Right hindlimb (tissue), 1 donor: Measurements from ENCODE around the gene CDON.
A peak's percentile ranks its signal among the peaks of the same experiment; 100 is the strongest.

Experiments
- DNase-seq: peaks from one replicate; pipeline ENCODE4 v3.0.0-alpha.2; 2018

The CDON gene, protein sequence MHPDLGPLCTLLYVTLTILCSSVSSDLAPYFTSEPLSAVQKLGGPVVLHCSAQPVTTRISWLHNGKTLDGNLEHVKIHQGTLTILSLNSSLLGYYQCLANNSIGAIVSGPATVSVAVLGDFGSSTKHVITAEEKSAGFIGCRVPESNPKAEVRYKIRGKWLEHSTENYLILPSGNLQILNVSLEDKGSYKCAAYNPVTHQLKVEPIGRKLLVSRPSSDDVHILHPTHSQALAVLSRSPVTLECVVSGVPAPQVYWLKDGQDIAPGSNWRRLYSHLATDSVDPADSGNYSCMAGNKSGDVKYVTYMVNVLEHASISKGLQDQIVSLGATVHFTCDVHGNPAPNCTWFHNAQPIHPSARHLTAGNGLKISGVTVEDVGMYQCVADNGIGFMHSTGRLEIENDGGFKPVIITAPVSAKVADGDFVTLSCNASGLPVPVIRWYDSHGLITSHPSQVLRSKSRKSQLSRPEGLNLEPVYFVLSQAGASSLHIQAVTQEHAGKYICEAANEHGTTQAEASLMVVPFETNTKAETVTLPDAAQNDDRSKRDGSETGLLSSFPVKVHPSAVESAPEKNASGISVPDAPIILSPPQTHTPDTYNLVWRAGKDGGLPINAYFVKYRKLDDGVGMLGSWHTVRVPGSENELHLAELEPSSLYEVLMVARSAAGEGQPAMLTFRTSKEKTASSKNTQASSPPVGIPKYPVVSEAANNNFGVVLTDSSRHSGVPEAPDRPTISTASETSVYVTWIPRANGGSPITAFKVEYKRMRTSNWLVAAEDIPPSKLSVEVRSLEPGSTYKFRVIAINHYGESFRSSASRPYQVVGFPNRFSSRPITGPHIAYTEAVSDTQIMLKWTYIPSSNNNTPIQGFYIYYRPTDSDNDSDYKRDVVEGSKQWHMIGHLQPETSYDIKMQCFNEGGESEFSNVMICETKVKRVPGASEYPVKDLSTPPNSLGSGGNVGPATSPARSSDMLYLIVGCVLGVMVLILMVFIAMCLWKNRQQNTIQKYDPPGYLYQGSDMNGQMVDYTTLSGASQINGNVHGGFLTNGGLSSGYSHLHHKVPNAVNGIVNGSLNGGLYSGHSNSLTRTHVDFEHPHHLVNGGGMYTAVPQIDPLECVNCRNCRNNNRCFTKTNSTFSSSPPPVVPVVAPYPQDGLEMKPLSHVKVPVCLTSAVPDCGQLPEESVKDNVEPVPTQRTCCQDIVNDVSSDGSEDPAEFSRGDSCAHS (N-terminal part only)

DNA sequence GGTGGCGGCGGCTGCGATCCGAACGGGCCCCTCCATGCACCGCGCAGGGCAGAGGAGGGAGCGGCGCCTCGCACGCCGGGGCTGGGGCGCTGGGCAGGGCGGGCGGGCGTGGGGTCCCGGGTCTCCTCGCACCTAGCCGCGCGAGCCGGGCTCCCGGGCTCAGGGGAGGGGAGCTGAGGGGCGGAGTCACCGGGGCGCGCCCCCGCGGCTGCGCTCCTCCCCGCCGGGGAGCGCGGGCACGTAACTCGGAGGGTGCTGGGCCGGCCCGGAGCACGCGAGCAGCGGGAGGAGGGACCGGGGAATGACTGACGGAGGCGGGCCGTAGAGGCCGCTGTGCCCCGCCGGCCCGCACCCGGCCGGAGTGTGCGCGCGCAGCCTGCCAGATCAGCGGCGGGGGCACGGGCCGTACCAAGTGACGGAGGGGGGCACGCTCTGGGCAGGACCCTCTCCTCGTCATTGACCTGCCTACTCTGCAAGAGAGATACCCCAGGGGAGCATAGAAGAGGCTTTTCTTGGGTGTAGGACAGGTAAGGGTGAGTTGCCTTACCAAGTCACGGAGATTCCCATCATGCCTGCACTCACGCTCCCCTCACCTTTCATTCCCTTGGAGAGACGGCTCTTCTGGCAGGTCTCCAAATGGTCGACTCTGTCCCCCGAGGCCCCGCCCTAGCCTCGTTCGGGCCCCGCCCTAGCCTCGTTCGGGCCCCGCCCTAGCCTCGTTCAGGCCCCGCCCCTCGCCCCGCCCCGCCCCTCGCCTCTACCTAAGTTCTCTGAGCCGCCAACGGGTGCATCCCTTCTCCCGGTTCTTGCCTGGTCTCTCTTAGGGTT is at the start of gene CDON:
CDON (minus strand) TSS at position 188 of the 828 bp plus-strand sequence. CDS start 39,390 bp downstream, outside the sequence.
- peak; percentile 95 for DNase-seq

DNA sequence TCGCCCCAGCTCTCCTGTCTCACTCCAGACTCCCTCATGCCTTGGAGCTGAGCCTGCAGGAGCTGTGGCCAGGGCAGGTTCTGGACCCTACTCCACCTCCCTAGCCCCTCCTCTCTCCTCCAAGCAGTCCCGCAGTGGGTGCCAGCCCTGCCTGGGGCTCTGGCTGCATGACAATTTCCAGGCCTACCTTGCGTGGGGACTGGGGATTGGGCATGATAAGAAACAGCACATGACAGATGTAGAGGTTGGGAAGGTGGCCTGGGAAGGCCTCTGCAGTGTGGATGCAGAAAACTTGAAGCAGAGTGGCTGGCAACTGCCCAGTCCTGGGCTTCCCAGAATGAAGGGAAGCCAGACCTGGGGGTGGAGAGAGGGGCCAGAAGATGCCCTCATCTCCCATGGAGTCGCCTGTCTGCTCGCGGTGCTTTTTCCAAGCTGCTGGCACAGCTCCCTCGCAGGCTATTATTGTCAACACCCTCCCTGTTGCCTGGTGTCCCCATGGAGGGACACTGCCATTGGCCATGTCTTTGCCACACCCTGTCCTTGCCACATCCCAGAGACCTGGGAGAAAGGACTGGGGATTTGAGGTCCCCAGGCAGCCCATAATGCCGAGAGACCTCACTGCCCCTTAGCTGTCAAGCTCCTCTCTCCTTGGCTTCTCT is 48.9 kb upstream of the CDON start:
- no peak for DNase-seq

DNA sequence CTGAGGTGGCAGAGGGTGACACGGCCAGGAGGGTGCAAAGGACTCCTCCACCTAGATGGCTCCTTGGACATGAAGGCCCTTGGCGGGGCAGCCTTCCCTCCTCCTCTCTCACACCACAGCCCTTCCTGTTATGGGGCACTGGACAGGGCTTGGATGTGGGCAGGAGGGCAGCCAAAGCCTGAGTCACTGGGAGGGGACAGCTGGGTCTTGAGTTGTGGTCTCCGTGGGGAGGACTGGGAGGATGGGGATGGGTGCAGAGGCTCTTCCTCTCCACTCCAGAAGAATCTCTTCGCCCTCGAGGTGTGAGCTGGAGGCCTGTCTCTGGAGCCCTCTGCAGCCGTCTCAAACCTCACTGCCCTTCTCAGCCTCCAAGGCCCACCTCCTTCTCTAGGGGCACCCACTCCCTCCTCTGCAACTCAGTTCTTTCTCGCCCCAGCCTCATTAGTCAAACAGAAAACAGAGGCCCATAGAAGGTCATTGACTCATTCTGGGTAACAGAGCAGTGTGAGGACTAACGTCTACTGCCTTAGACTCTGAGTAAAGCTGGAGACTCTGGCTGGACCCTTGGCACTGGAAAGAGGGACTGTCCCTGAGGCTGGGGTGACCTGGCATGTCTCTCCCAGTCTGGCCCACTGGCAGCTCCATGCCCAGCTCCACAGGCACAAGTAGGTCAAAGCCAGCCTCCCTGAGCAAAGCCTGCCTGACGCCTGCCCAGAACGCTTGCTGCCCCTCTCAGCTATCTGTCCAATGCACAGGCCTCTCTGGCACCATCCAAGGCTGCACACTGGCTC is 47.5 kb upstream of the CDON start:
- no peak for DNase-seq

DNA sequence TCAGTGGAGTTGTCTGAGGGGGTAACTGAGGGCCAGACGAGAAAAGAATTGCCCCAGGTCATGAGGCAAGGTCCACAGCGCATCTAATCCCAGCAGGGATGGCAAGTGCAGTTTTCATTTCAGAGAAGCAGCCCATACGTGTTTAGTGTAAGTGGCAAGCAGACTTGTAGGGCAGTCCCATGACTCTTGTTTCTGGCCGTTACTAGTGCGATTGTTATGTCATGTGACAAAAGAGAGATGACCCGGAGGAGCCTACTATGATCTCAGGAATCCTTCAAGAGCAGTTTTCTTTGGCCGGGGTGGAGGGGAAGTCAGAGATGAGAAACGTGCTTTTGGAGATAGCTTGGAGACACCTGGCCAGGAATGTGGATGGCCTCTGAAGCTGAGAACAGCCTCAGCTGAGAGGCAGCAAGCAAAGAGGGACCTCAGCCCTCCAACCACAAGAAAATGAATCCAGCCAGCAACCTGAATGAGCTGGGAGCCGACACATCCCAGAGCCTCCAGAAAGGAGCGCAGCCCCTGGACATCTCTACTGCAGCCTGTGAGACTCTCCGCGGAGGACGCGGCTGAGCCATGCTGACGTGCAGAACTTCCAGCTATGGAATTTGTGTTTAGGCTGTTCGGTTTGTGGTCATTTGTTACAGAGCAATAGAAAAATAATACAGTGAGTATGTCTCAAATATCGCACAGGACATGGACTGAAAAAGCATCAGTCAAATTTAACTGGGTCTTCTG is 44.1 kb upstream of the CDON start:
- no peak for DNase-seq

DNA sequence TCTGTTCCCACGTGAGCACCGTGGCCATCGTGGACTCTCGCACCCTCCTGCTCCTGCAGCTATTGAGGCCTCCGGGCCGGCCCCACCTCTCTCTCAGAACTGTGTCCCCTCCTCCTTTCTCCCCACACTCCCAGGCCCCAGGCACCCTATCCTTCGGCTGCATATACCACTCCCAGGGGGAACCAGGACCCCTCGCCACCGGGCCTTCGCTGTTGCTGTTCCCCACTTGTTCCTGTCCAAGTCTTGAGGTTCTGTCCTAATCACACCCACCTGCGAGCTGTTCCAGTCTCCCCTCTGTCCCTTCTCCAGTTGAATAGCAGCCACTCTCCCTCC is 43.0 kb upstream of the CDON start:
- DNase-seq, result no peak

DNA sequence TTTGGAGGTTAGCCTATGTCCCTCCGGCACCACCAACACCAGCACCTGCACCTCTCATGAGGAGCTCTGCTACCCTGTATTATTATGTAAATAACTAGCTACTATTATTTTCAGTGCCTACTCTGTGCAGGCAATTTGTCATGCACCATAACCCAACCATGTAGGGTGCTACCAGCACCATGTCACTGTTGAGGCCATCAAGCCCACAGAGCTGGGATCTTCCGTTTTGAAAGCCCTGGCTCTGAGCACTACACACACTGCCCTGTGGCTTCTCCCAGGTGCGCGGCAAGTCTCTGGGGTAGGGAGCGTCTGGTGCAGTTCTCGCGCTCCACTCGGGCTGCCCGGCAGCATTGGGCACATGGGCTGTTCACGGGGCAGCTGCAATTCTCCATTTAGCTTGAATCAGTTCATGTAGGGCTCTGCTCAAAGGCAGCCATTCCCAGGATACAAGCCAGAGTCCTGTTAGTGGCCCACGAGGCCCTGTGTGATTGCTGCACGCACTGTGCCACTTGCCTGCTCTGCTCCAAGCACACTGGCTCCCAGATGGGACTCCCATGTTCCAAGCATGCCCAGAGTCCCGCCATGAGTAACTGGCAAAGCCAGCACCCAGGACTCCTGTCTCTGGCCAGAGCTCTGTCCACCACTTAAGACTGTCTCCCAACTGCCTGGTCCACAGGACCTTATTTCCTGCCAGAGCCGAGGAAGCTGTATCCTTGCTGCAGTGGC is 42.5 kb upstream of the CDON start:
- no peak for DNase-seq

DNA sequence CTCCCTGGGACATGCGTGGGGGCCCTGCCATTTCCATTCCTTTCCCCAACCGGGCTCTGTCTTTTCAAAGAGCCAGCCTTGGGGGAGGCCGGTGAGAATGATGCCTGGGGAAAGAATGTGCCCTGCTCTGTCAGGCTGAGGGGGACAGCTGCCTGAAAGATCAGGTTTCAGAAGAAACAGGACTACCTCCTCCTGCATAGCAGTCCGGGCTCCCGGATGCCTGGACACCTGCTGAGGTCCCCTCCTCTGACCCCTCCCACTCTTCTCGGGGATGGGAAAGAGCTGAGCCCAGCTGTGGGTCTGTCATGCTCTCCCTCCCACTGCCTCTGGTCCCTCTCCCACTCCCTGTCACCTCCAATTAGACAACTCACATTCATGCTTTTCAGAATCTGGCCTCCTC is 41.8 kb upstream of the CDON start:
- DNase-seq, result peak; percentile 58

DNA sequence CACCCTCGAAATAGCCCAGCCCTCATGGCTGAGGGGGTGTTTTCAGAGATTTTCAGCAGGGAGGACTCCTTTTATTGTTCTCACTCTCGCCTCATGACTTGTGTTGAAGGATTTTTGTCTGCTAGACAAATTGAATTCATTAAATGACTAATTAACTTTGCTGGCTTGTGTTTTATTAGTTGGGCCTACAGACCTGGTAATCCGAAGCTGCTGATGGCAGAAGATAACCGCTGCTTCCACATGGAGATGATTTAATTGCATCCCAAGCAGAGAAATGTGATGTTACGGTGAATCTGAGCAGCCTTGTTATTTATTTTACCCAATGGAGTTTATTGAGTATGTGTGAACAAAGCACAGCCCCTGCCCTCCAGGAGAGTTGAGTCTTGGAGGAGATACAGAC is 40.5 kb upstream of the CDON start:
- no peak for DNase-seq

DNA sequence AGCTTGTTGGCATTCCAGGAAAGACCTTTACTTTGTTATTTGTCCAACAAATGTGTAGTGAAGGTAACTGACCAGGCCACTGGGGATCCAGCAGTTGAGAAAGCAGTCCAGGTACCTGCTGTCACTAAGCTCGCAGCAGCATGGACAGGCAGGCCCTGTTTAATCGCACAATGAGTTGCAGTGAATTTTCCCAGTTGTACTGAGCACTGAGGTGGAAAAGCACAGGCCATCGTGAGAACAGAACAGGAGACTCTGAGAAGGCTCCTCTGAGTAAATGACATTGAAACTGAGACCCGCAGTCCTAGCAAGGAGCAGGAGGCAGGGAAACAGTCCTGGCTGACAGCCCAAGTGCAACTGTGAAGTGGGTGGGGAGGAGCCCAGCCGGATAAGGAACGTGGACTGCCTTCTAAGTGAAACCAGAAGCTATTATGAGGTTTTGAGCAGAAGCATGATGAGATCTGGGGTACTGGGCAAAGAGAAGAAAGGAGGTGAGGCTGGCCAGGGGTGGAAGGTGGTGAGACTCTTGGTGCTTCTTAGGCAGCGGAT is 39.8 kb upstream of the CDON start:
- DNase-seq, result no peak

DNA sequence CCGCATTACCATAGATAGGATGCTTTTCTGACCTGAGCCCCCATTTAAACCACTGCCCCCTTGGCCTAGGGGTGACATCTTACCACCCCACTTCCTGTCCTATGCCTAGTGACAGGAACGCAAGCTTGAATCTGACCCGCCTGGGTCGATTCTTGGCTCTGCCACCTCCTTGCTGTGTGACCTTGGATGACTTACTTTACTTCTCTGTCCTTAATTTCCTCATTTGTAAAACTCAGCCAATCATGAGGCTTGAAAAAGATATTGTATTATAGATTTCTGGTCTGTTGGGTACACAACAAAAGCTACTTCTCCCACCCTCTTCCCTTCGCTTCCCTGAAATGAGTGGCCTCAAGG is 39.2 kb upstream of the CDON start:
- no peak for DNase-seq

DNA sequence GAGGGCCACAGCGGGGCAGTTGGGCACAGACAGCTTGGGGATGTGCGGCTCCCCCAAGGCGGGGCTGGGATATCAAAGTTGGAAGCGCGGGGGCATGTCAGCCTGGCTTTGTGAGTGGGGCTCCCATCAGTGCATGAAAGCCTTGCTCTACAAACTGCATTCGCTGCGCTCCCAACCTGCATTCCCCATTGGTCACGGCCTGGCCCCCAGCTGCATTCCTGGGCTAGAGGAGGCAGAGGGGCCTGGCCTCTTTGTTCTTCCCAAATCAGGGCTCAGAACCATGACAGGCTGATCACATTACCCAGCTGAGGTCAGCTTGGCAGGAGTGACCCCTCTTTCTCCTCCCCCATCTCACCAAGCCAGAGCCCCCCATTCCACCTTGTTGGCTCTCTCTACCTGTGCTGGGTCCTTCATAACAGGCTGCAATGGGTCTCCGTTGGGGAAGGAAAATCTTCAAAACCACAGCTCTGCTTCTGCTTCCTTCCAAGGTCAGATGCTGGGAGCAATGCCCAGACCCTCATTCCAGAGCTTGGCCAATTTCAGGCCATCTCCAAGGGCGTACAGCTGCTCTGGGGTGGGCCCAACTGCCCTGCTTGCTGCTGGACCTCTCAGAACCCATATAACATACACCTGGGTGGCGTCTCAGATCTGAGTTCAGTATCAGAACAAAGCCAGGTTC is 38.7 kb upstream of the CDON start:
- DNase-seq, result no peak

DNA sequence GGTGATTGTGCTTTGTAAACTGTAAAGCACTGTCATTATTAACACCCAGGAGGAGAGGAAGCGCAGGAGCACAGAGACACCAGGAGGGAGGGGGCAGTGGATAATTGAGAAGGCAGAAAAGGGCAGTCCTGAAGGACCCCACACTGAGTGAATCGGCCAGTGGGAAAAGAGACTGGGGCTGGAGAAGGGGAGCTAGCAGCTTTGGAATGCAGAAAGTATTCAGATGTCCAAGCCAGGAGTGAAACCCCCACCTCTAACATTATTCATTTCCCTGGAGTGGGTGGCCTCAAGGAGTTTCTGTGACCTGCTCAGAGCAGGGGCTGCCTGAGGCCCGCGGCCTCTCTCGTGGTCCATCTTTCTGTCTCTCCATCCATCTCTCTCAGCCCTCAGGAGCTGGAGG is 38.0 kb upstream of the CDON start:
- DNase-seq, result no peak

DNA sequence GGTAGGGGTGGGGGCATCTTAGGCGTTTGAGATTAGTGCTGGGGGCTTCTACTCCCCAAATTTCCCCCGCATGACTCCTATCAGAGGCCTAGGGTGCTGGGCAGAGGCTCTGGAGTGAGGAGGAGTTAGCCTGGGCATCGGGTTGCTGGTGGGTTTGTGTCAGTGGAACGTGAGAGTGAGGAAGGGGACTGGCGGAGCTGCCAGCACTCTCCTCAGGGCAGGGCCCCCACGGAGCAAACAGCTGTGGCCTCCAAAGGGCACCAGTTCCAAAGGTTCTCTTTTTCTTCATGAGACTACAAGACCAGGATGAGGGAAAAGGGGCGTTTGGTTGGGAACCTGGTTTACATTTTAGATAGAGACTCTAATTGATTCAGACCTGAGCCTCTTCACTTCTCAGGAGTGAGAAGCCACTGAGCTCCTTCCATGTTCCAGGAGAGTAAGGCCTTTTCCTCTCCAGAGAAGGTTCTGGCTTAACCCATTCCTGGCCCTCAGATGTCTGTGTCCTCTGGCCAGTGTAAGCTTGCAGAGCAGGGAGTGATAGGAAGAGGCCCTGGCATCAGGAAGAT is 35.6 kb upstream of the CDON start:
- no peak for DNase-seq

DNA sequence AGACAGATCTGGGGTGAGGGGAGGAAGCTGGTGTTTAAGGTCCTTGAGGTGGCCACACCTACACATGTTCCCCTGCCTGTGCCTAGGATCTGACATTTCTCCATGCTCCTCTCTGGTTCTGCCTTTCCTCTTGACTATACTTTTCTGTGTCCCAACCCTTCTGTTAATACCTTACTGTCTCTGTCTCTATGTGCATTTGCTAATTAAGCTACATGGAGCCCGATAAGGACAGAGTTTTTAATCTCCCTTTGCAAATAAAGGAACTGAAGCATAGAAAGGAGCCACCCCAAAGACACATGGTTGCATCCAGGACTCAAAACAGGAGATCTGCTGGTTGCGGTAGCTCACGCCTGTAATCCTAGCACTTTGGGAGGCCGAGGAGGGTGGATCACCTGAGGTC is 33.1 kb upstream of the CDON start:
- DNase-seq, result no peak

DNA sequence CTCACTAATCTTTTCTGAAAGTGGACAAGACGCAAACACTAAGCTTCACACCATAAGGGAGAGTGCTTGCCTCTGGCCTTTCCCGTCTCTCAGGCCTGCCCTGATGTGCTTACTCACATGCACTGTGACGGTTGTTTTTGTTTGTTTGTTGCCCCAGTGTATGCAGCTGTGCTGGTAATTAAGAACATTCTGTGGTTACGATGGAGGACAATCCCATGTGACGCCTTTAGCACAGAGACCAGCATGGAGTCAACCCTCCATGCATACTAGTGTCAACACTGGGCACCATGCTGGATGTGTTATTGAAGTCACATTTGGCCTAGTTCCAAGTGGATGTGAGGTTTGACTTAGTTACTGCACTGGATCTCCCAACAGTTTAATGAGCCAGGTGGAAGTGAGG is 27.8 kb upstream of the CDON start:
- no peak for DNase-seq

DNA sequence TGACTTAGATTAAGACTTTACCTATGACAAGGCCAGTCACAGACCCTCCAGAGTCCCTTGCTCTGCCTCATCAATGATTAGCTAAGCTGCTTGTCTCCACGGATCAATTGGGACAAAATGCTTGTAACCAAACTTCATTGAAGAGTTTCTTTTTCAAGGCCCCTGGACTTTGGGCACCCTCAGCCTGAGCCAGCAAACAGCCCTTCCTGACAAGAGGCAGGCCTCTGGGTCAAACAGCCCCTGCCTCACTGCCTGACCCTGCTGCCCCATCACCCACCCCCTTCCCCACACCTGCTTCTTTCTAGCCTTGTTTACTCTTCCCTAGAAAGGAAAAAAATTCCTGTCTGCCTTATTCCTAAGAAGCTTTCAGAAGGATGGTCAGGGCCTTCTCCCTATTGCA is 26.3 kb upstream of the CDON start:
- no peak for DNase-seq

DNA sequence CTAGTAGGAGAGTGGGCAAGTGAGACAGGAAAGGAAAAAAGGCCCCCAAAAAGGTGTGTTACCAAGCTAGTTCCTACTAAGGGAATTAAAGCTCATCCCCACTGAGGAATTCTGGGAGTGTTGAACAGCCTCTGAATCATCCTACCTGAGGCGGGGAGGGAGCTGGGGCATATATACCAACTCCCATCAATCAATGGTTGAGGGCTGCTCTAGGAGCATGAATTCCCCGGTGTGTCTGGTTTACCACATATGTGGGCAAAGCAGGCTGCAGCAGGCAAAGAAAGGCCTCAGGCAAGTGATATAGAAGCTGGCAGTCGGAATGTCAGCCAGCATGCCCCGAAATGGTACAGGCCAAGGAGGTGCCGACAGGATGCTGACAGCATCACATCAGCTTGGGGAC is 23.6 kb upstream of the CDON start:
- no peak for DNase-seq

DNA sequence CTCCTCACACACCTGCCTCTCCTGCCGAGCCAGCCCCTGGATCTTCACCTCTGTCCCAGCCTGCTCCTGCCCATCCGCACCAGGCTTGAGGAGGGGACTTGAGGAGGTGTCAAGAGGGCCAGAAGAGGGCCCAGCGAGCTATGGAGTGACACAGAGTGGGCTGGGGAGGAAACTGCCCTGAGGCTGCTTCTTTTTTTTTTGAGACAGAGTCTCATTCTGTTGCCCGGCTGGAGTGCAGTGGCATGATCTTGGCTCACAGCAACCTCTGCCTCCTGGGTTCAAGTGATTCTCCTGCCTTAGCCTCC is 21.9 kb upstream of the CDON start:
- no peak for DNase-seq
